K562 (cell line): ENCODE results near the gene CCDC78. TPM values are rescaled to one million over a fixed set of nuclear protein-coding genes. Genes with fewer than 3 reads are reported as not detected.

Experiments
- BCOR ChIP-seq: fragments of 450-650 bp; IDR thresholded peaks from 2 replicates; pipeline ENCODE4 v1.6.1; 2016
- CHD1 ChIP-seq: fragments of 200-600 bp; sonication (generic); IDR thresholded peaks from one replicate; pipeline ENCODE4 v1.6.1; 2012; ENCODE audit warnings: mild to moderate bottlenecking, moderate library complexity, low read length, inconsistent platforms
- EGR1 ChIP-seq: fragments of 450-650 bp; conservative IDR thresholded peaks from 2 replicates; pipeline ENCODE4 v1.6.1; 2017; ENCODE audit warnings: mild to moderate bottlenecking
- ELF1 ChIP-seq: fragments of 200-800 bp; sonication (Bioruptor generic); IDR thresholded peaks from 2 replicates; pipeline ENCODE4 v1.6.1; 2016; ENCODE audit warnings: missing genetic modification characterization, missing compliant biosample characterization
- ETV6 ChIP-seq, 3 experiments: fragments of 150-350 bp in 1 of 3; sonication (generic) in 1 of 3; formaldehyde crosslinking in 1 of 3; IDR thresholded peaks; 2 replicates each; pipeline versions ENCODE4 v1.6.1 to v1.8.0; 2014 to 2022; ENCODE audit warnings: borderline replicate concordance in 2 of 3, low read depth in 2 of 3, antibody characterized with exemption in 1 of 3, low read length in 1 of 3, mild to moderate bottlenecking in 1 of 3, missing genetic modification reagents in 1 of 3
- NEUROD1 ChIP-seq: fragments of 150-350 bp; IDR thresholded peaks from 2 replicates; pipeline ENCODE4 v1.6.1; 2014; ENCODE audit warnings: borderline replicate concordance, low read length, low read depth; ENCODE audit not compliant: partially characterized antibody
- POU5F1 ChIP-seq: fragments of 150-350 bp; IDR thresholded peaks from 2 replicates; pipeline ENCODE4 v1.6.1; 2014; ENCODE audit warnings: borderline replicate concordance, low read length, low read depth, mild to moderate bottlenecking; ENCODE audit not compliant: partially characterized antibody
- SMC3 ChIP-seq: conservative IDR thresholded peaks from 2 replicates; pipeline ENCODE4 v1.6.1; 2011; ENCODE audit warnings: low read depth, low read length, improper control_type of control experiment; ENCODE audit not compliant: insufficient read depth
- TBL1XR1 ChIP-seq, 2 experiments: IDR thresholded peaks; 2 replicates each; pipeline ENCODE4 v1.6.1; 2012; ENCODE audit warnings: improper control_type of control experiment in 2 of 2, low read length in 2 of 2, mild to moderate bottlenecking in 1 of 2
- ZBTB7A ChIP-seq: IDR thresholded peaks from 2 replicates; pipeline ENCODE4 v1.6.1; 2011; ENCODE audit warnings: low read depth, mild to moderate bottlenecking, low read length, moderate library complexity, borderline replicate concordance; ENCODE audit not compliant: control insufficient read depth
- ZNF764 ChIP-seq: fragments of 250-450 bp; sonication (Bioruptor Pico); IDR thresholded peaks from 2 replicates; pipeline ENCODE4 v1.4.0; 2020; ENCODE audit warnings: low read depth, mild to moderate bottlenecking, moderate library complexity
- polyA plus RNA-seq, 8 experiments: library from polyadenylated mRNA; depleted of rRNA in 4 of 8; stranded (reverse) in 5 of 8; unstranded in 3 of 8; fragments of >200 nt; fragmentation: Nextera tagmentation in 2 of 8; fragmentation: Illumina TruSeq in 1 of 8; extraction: Ambion mirVana in 2 of 8; extraction: Trizol in 1 of 8; gene quantifications; 2 replicates each; pipeline versions ENCODE4 v1.2.1 to v1.2.3, GENCODE V29; 2011 to 2014; ENCODE audit warnings: inconsistent platforms in 1 of 8, missing spikeins in 1 of 8
- total RNA-seq, 7 experiments: library from RNA; depleted of rRNA in 6 of 7; stranded (reverse); fragments of >200 nt in 6 of 7; fragmentation: Illumina TruSeq in 2 of 7; extraction: Trizol in 2 of 7; gene quantifications; 2 replicates each; pipeline versions ENCODE4 v1.2.1 to v1.2.3, GENCODE V29; 2011 to 2021; ENCODE audit warnings: low replicate concordance in 1 of 7
- TF ChIP-seq, protein P1 (sequence below): sonication (generic); formaldehyde crosslinking; IDR thresholded peaks from 2 replicates; pipeline ENCODE4 v1.8.1; 2023; ENCODE audit warnings: mild to moderate bottlenecking, missing genetic modification reagents, moderate library complexity
- TF ChIP-seq, protein P2 (sequence below), 2 experiments: IDR thresholded peaks; 2 replicates each; pipeline ENCODE4 v1.6.1; 2012; ENCODE audit warnings: improper control_type of control experiment in 2 of 2, low read depth in 2 of 2, low read length in 2 of 2, borderline replicate concordance in 1 of 2
- TF ChIP-seq, protein P3 (sequence below): fragments of 250-450 bp; sonication (Bioruptor Pico); IDR thresholded peaks from 2 replicates; pipeline ENCODE4 v1.4.0; 2020; ENCODE audit warnings: borderline replicate concordance
- TF ChIP-seq, protein P4 (sequence below): sonication (generic); formaldehyde crosslinking; IDR thresholded peaks from 2 replicates; pipeline ENCODE4 v1.8.0; 2023; ENCODE audit warnings: mild to moderate bottlenecking, missing genetic modification reagents
- TF ChIP-seq, protein P5 (sequence below): conservative IDR thresholded peaks from 2 replicates; pipeline ENCODE4 v1.6.1; 2011; ENCODE audit warnings: low read depth, mild to moderate bottlenecking, low read length; ENCODE audit not compliant: control insufficient read depth

Gene CCDC78
- total and polyA plus RNA-seq, 9 of the 15 experiments (the other 6 are each of a cell fraction or from before 2014, with no cell fraction given) = 0.24 to 17.7 (median 2.9) TPM

DNA sequence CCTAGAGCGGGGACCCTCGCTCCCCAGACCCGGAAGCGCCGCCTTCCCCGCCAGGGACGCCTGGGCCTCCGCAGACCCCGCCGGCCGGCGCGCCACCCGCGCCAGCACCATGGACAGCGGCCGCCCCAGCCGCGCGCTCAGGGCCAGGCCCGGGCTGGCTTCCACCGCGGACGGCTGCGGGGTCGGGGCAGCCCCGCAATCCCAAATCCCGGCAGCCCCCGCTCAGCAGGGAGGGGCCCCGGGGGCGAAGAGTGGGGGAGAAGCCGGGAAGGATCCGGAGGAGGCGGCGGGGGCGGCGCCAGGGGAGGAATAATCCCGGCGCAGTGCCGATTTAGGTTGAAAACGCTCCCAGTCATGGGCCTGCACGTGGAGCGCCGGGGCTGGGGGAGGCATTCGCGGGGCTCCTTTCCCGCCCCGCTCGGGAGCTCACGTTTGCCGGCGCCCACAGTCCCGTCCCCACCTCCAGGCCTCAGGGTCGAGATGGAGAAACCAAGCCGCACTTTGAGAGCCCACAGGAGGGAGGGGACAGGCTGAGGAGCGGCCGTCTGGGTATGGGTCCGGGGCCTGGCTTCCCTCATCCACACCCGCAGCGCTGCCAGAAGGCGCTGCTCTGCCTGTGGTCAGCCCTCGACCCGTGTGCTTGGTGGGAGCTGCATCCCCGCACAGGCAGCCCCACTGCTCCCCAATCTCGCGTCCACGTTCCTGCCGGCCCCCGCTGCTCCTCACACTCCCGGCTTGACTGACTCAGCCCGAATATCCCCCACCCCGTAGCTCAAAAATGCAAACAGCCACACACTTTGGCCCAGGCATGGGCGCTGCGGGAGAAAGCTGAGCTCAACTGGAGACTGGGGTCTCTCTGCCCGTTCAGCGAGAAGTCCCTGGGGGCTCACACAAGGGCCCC lies 25.3 kb downstream of the CCDC78 start (continued):
- TF ChIP-seq, protein P1, sequence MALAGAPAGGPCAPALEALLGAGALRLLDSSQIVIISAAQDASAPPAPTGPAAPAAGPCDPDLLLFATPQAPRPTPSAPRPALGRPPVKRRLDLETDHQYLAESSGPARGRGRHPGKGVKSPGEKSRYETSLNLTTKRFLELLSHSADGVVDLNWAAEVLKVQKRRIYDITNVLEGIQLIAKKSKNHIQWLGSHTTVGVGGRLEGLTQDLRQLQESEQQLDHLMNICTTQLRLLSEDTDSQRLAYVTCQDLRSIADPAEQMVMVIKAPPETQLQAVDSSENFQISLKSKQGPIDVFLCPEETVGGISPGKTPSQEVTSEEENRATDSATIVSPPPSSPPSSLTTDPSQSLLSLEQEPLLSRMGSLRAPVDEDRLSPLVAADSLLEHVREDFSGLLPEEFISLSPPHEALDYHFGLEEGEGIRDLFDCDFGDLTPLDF = peak; percentile 60; the same call in 1 of the 2 replicates
- TF ChIP-seq TBL1XR1 (IDR thresholded peaks at IDR 0.05; ENCODE audit: low read length in 2 of 2) (no peak), SMC3 (no peak), NEUROD1 (no peak), ETV6 (IDR thresholded peaks at IDR 0.05; ENCODE audit: borderline replicate concordance in 1 of 2, low read depth in 2 of 2, low read length in 1 of 2) (no peak), ETV6 (CRISPR knock-in tag; IDR thresholded peaks at IDR 0.05; ENCODE audit: borderline replicate concordance) (peak; percentile 66; the same call in 1 of the 2 replicates), CHD1 (no peak), POU5F1 (no peak), EGR1 (peak; percentile 20; the same call in 1 of the 2 replicates), ELF1 (no peak), ZNF764 (CRISPR knock-in tag) (no peak), ZBTB7A (peak; percentile 77; the same call in 1 of the 2 replicates), BCOR (no peak)
- TF ChIP-seq, protein P2, sequence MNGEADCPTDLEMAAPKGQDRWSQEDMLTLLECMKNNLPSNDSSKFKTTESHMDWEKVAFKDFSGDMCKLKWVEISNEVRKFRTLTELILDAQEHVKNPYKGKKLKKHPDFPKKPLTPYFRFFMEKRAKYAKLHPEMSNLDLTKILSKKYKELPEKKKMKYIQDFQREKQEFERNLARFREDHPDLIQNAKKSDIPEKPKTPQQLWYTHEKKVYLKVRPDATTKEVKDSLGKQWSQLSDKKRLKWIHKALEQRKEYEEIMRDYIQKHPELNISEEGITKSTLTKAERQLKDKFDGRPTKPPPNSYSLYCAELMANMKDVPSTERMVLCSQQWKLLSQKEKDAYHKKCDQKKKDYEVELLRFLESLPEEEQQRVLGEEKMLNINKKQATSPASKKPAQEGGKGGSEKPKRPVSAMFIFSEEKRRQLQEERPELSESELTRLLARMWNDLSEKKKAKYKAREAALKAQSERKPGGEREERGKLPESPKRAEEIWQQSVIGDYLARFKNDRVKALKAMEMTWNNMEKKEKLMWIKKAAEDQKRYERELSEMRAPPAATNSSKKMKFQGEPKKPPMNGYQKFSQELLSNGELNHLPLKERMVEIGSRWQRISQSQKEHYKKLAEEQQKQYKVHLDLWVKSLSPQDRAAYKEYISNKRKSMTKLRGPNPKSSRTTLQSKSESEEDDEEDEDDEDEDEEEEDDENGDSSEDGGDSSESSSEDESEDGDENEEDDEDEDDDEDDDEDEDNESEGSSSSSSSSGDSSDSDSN (IDR thresholded peaks at IDR 0.05; ENCODE audit: borderline replicate concordance in 1 of 2, low read depth in 2 of 2, low read length in 2 of 2) = 0 out of 4 replicates have a peak, but pooled peaks of 1 of the 2 experiments have one; percentile 71
- TF ChIP-seq, protein P3, sequence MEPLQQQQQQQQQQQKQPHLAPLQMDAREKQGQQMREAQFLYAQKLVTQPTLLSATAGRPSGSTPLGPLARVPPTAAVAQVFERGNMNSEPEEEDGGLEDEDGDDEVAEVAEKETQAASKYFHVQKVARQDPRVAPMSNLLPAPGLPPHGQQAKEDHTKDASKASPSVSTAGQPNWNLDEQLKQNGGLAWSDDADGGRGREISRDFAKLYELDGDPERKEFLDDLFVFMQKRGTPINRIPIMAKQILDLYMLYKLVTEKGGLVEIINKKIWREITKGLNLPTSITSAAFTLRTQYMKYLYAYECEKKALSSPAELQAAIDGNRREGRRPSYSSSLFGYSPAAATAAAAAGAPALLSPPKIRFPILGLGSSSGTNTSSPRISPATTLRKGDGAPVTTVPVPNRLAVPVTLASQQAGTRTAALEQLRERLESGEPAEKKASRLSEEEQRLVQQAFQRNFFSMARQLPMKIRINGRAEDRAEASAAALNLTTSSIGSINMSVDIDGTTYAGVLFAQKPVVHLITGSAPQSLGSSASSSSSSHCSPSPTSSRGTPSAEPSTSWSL = no peak
- TF ChIP-seq, protein P4, sequence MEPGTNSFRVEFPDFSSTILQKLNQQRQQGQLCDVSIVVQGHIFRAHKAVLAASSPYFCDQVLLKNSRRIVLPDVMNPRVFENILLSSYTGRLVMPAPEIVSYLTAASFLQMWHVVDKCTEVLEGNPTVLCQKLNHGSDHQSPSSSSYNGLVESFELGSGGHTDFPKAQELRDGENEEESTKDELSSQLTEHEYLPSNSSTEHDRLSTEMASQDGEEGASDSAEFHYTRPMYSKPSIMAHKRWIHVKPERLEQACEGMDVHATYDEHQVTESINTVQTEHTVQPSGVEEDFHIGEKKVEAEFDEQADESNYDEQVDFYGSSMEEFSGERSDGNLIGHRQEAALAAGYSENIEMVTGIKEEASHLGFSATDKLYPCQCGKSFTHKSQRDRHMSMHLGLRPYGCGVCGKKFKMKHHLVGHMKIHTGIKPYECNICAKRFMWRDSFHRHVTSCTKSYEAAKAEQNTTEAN (CRISPR knock-in tag) = 0 out of 2 replicates have a peak, but pooled peaks have one; percentile 63
- TF ChIP-seq, protein P5, sequence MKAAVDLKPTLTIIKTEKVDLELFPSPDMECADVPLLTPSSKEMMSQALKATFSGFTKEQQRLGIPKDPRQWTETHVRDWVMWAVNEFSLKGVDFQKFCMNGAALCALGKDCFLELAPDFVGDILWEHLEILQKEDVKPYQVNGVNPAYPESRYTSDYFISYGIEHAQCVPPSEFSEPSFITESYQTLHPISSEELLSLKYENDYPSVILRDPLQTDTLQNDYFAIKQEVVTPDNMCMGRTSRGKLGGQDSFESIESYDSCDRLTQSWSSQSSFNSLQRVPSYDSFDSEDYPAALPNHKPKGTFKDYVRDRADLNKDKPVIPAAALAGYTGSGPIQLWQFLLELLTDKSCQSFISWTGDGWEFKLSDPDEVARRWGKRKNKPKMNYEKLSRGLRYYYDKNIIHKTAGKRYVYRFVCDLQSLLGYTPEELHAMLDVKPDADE = peak; percentile 58; the same call in 1 of the 2 replicates
